ENCODE data around the gene COL7A1.

The COL7A1 gene

GRCh38 chr3:48518638-48519276 lies 76.4 kb downstream of the COL7A1 start:
- TF ChIP-seq, protein P1, sequence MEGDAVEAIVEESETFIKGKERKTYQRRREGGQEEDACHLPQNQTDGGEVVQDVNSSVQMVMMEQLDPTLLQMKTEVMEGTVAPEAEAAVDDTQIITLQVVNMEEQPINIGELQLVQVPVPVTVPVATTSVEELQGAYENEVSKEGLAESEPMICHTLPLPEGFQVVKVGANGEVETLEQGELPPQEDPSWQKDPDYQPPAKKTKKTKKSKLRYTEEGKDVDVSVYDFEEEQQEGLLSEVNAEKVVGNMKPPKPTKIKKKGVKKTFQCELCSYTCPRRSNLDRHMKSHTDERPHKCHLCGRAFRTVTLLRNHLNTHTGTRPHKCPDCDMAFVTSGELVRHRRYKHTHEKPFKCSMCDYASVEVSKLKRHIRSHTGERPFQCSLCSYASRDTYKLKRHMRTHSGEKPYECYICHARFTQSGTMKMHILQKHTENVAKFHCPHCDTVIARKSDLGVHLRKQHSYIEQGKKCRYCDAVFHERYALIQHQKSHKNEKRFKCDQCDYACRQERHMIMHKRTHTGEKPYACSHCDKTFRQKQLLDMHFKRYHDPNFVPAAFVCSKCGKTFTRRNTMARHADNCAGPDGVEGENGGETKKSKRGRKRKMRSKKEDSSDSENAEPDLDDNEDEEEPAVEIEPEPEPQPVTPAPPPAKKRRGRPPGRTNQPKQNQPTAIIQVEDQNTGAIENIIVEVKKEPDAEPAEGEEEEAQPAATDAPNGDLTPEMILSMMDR (IDR thresholded peaks at IDR 0.05; ENCODE audit: poor library complexity, severe bottlenecking) = no peak
- DNase-seq (ENCODE audit: low spot score) = no peak
- no peak for ATAC-seq (ENCODE audit: low read depth)
- Histone ChIP-seq H3K4me1 (ENCODE audit: insufficient read depth, poor library complexity, severe bottlenecking) (no peaks in the 10 kb centered on the region), H3K27me3 (ENCODE audit: insufficient read depth, poor library complexity, severe bottlenecking) (no peaks in the 10 kb centered on the region), H3K4me3 (ENCODE audit: severe bottlenecking) (no peak overlapping the region), H3K27ac (ENCODE audit: poor library complexity, severe bottlenecking) (no peak overlapping the region), H3K9me3 (ENCODE audit: severe bottlenecking) (no peaks in the 10 kb centered on the region), H3K36me3 (ENCODE audit: low read depth) (peaks cover 6% of the 10 kb centered on the region; the same call in 1 of the 2 replicates)

DNA sequence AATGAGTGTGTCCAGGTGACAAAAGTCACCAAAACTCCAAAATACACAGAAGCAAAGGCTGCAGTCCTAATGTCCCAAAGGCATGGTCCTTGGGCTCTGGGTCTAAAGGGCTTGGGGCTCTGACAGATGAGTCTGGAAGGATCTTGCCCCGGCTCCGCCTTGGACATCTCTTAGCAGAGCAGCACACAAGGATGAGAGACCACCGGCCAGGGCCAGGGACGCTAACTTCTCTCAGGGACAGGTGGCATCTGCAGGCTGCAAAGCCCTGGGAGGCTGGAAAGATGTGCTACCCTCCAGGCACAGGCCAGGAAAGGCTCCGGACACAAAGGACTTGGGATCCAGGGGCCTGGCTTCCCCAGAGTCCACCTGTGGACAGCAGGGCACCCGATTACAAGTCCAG lies 77.1 kb downstream of the COL7A1 start:
- DNase-seq (ENCODE audit: low spot score) (no peak), ATAC-seq (ENCODE audit: low read depth) (no peak)
- H3K27ac ChIP-seq (ENCODE audit: poor library complexity, severe bottlenecking) = no peak overlapping the region
- H3K36me3 ChIP-seq (ENCODE audit: low read depth) = peaks cover 6% of the 10 kb centered on the region; the same call in 1 of the 2 replicates
- H3K27me3 ChIP-seq (ENCODE audit: insufficient read depth, poor library complexity, severe bottlenecking) = no peaks in the 10 kb centered on the region
- TF ChIP-seq, protein P1 (IDR thresholded peaks at IDR 0.05; ENCODE audit: poor library complexity, severe bottlenecking) = no peak
- no peaks in the 10 kb centered on the region for H3K9me3 ChIP-seq (ENCODE audit: severe bottlenecking)
- no peaks in the 10 kb centered on the region for H3K4me1 ChIP-seq (ENCODE audit: insufficient read depth, poor library complexity, severe bottlenecking)
- no peak overlapping the region for H3K4me3 ChIP-seq (ENCODE audit: severe bottlenecking)

- no peak for DNase-seq (ENCODE audit: low spot score)
- no peaks in the 10 kb centered on the region for H3K4me1 ChIP-seq (ENCODE audit: insufficient read depth, poor library complexity, severe bottlenecking)
These were observed 78.6 kb downstream of the COL7A1 start for GRCh38 chr3:48516571-48516970.

DNA sequence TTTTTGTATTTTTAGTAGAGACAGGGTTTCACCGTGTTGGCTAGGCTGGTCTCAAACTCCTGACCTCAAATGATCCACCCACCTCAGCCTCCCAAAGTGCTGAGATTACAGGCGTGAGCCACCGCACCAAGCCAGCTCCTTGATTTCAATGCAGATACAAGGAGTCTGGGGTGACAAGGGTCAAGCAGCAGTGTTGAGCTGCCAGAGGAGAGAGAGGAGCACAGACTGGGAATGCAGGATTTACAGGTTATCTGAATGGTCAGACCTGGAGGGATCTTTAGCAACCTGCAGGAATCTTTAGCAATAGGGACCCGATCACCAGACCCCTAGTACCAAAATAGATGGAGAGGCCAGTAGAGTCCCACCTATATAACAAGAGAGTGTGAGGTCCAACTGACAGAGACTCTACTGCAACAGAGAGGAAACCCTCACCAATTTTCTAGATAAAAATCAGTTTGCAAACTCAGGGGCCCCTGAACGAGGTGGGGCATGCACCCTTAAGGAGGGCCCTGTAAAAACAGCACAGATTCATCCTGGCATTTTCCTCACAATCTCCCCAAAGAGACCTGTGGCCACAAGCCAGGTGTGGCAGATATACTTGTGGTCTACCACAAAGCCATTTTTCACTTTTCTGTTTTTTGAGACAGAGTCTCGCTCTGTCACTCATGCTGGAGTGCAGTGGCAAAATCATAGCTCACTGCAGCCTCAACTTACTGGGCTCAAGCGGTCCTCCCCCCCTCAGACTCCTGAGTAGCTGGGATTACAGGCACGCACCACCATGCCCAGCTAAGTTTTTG lies 80.5 kb downstream of the COL7A1 start:
- H3K27ac ChIP-seq (ENCODE audit: poor library complexity, severe bottlenecking) = no peak overlapping the region
- no peaks in the 10 kb centered on the region for H3K27me3 ChIP-seq (ENCODE audit: insufficient read depth, poor library complexity, severe bottlenecking)
- no peaks in the 10 kb centered on the region for H3K4me1 ChIP-seq (ENCODE audit: insufficient read depth, poor library complexity, severe bottlenecking)
- H3K4me3 ChIP-seq (ENCODE audit: severe bottlenecking) = no peak overlapping the region
- no peak for ATAC-seq (ENCODE audit: low read depth)
- no peaks in the 10 kb centered on the region for H3K36me3 ChIP-seq (ENCODE audit: low read depth)
- TF ChIP-seq, protein P1 (IDR thresholded peaks at IDR 0.05; ENCODE audit: poor library complexity, severe bottlenecking) = no peak
- no peaks in the 10 kb centered on the region for H3K9me3 ChIP-seq (ENCODE audit: severe bottlenecking)
- no peak for DNase-seq (ENCODE audit: low spot score)

More at GRCh38 chr3:48516571-48516970, 78.6 kb downstream of the COL7A1 start:
- Histone ChIP-seq H3K4me3 (ENCODE audit: severe bottlenecking) (no peak overlapping the region), H3K27ac (ENCODE audit: poor library complexity, severe bottlenecking) (no peak overlapping the region), H3K9me3 (ENCODE audit: severe bottlenecking) (no peaks in the 10 kb centered on the region), H3K36me3 (ENCODE audit: low read depth) (no peaks in the 10 kb centered on the region), H3K27me3 (ENCODE audit: insufficient read depth, poor library complexity, severe bottlenecking) (no peaks in the 10 kb centered on the region)
- peak; percentile 47; the same call in 2 of the 3 replicates for ATAC-seq (ENCODE audit: low read depth)
- TF ChIP-seq, protein P1 (IDR thresholded peaks at IDR 0.05; ENCODE audit: poor library complexity, severe bottlenecking) = no peak
